CD4-positive, alpha-beta T cell (primary cell): ENCODE measurements around the gene LAGE3. TPM values are rescaled to one million over a fixed set of nuclear protein-coding genes. Genes with fewer than 3 reads are reported as not detected.

Experiments used
- ATAC-seq: fragments of 200-7000 bp; cut with Tn5 transposase; one replicate; pipeline ENCODE4 v1.10.0; 2022; ENCODE audit warnings: mild to moderate bottlenecking; ENCODE audit not compliant: poor library complexity
- CTCF ChIA-PET: fragments of 350-600 bp; sonication (Branson Sonifier 250); formaldehyde crosslinking; loops from one replicate; lab custom pipeline; 2021; ENCODE audit warnings: antibody characterized with exemption, inconsistent platforms; lab: Charles Lee
- POLR2A ChIA-PET: fragments of 350-600 bp; sonication (Branson Sonifier 250); formaldehyde crosslinking; loops from one replicate; lab custom pipeline; 2021; ENCODE audit warnings: antibody characterized with exemption, inconsistent platforms; lab: Charles Lee
- DNase-seq, 14 experiments: peaks; one replicate each; pipeline ENCODE4 v3.0.0-alpha.2; 2013 to 2020; ENCODE audit warnings: mixed read lengths in 2 of 14
- H3K27ac ChIP-seq, 2 donors: one replicate each; pipeline versions ENCODE4 v1.5.1 to v1.7.0; 2013; ENCODE audit warnings: low read length in 2 of 2, low read depth in 1 of 2, mild to moderate bottlenecking in 1 of 2
- H3K27me3 ChIP-seq, 2 experiments: 1 replicate in 1 of 2; 2 replicates in 1 of 2; pipeline versions ENCODE4 v1.6.1 to v1.7.0; 2013; ENCODE audit warnings: low read length in 2 of 2, control low read depth in 1 of 2, mild to moderate bottlenecking in 1 of 2, moderate library complexity in 1 of 2; ENCODE audit not compliant: insufficient read depth in 2 of 2, control insufficient read depth in 1 of 2
- H3K36me3 ChIP-seq: one replicate; pipeline ENCODE4 v1.6.1; 2013; ENCODE audit warnings: low read length, control low read depth; ENCODE audit not compliant: insufficient read depth
- H3K4me1 ChIP-seq: one replicate; pipeline ENCODE4 v1.6.1; 2013; ENCODE audit warnings: low read length, control low read depth; ENCODE audit not compliant: insufficient read depth
- H3K4me3 ChIP-seq: one replicate; pipeline ENCODE4 v1.5.1; 2013; ENCODE audit warnings: mild to moderate bottlenecking, low read length, moderate library complexity
- H3K9me3 ChIP-seq, 2 experiments: 1 replicate in 1 of 2; 2 replicates in 1 of 2; pipeline versions ENCODE4 v1.6.1 to v1.7.0; 2013; ENCODE audit warnings: low read length in 2 of 2, mild to moderate bottlenecking in 2 of 2, control low read depth in 1 of 2, moderate library complexity in 1 of 2; ENCODE audit not compliant: control insufficient read depth in 1 of 2, insufficient read depth in 1 of 2
- H3K27ac Mint-ChIP-seq: one replicate; pipeline ENCODE4 v1.8.0; 2020; ENCODE audit warnings: mixed read lengths
- H3K27me3 Mint-ChIP-seq: one replicate; pipeline ENCODE4 v1.8.0; 2021; ENCODE audit warnings: mixed read lengths
- H3K36me3 Mint-ChIP-seq: one replicate; pipeline ENCODE4 v1.8.0; 2021; ENCODE audit warnings: low read depth, mixed read lengths
- H3K4me1 Mint-ChIP-seq: one replicate; pipeline ENCODE4 v1.8.0; 2021; ENCODE audit warnings: low read depth, mixed read lengths
- H3K4me3 Mint-ChIP-seq: one replicate; pipeline ENCODE4 v1.8.0; 2020; ENCODE audit warnings: mild to moderate bottlenecking, mixed read lengths
- H3K9me3 Mint-ChIP-seq: one replicate; pipeline ENCODE4 v1.8.0; 2020; ENCODE audit warnings: mixed read lengths
- CTCF ChIP-seq: fragments of 200-600 bp; IDR thresholded peaks from one replicate; pipeline ENCODE4 v1.8.0; 2022; ENCODE audit warnings: antibody characterized with exemption, mild to moderate bottlenecking
- intact Hi-C, 2 experiments: fragments of 100-400 bp; cut with DNase I in 1 of 2; cut with micrococcal nuclease in 1 of 2; formaldehyde crosslinking; loops; one replicate each; pipeline versions ENCODE4 v1.15.1 to v1.9.0; 2023 to 2025; cut with DNase I, micrococcal nuclease
- total RNA-seq, 174 experiments: library from RNA in 2 of 174; stranded (reverse) in 2 of 174; gene quantifications; one replicate each; pipeline ENCODE4 v1.2.3 and lab custom pipeline; 2021 to 2026

The LAGE3 gene
- total RNA-seq, 2 experiments from 2014 or later: 5.7 to 6.6 TPM

- peak overlapping the region; percentile 72 for H3K27ac Mint-ChIP-seq
- no peak for TF ChIP-seq CTCF
- CTCF ChIA-PET: interaction anchor here (0.9 to 1.0 kb wide), 2 partner anchors 115 to 128 kb away, joined by 3 read pairs; partner anchors contain the start of gene RPL10
- POLR2A ChIA-PET: interaction anchor here (1.0 to 3.1 kb wide), 3 partner anchors 10 to 128 kb away, joined by 3 to 21 read pairs (median 3); partner anchors contain the start of genes FAM3A, RPL10 and UBL4A
- Histone ChIP-seq H3K4me1 (peaks cover 24% of the 10 kb centered on the region), H3K4me3 (no peak overlapping the region), H3K9me3 (no peaks in the 10 kb centered on the region), H3K36me3 (no peaks in the 10 kb centered on the region), H3K27ac (no peak overlapping the region), H3K27me3 (no peaks in the 10 kb centered on the region)
- no peaks in the 10 kb centered on the region for H3K36me3 Mint-ChIP-seq
- ATAC-seq: no peak
- H3K27me3 Mint-ChIP-seq: no peaks in the 10 kb centered on the region
- H3K9me3 Mint-ChIP-seq: no peaks in the 10 kb centered on the region
- intact Hi-C loops: no loop called here
- peak overlapping the region; percentile 4 for H3K4me3 Mint-ChIP-seq
- peaks cover 22% of the 10 kb centered on the region for H3K4me1 Mint-ChIP-seq
- no peak for DNase-seq
Observed at GRCh38 chrX:154525606-154526490, 46.8 kb upstream of the LAGE3 start.

GRCh38 chrX:154519389-154519788 lies 40.3 kb upstream of the LAGE3 start:
- Histone ChIP-seq H3K4me3 (no peak overlapping the region), H3K27me3 (no peaks in the 10 kb centered on the region), H3K27ac (no peak overlapping the region), H3K36me3 (no peaks in the 10 kb centered on the region), H3K9me3 (no peaks in the 10 kb centered on the region), H3K4me1 (peaks cover 19% of the 10 kb centered on the region)
- intact Hi-C loops: loop anchor here in 1 of 2 experiments (5.0 kb wide), 1 partner anchor 42 kb away; the partner anchor contains the start of gene LAGE3
- H3K27me3 Mint-ChIP-seq: no peaks in the 10 kb centered on the region
- DNase-seq: no peak
- no peak for ATAC-seq
- ChIA-PET POLR2A (no interaction called here), CTCF (interaction anchor here (0.9 kb wide), 1 partner anchor 8 kb away, joined by 6 read pairs; no protein-coding TSS in a partner anchor)
- H3K4me3 Mint-ChIP-seq: no peak overlapping the region
- H3K9me3 Mint-ChIP-seq: no peaks in the 10 kb centered on the region
- TF ChIP-seq CTCF: no peak
- H3K36me3 Mint-ChIP-seq: peaks cover 4% of the 10 kb centered on the region
- peaks cover 14% of the 10 kb centered on the region for H3K4me1 Mint-ChIP-seq
- no peak overlapping the region for H3K27ac Mint-ChIP-seq

- CTCF ChIA-PET: interaction anchor here (2.5 kb wide), 1 partner anchor 10 kb away, joined by 8 read pairs; no protein-coding TSS in a partner anchor
- DNase-seq: no peak
- H3K4me1 Mint-ChIP-seq: peaks cover 21% of the 10 kb centered on the region
- H3K27me3 Mint-ChIP-seq: no peaks in the 10 kb centered on the region
- Histone ChIP-seq H3K9me3 (no peaks in the 10 kb centered on the region), H3K4me3 (peak overlapping the region; percentile 62), H3K4me1 (peaks cover 35% of the 10 kb centered on the region), H3K27ac (no peak overlapping the region), H3K36me3 (no peaks in the 10 kb centered on the region), H3K27me3 (no peaks in the 10 kb centered on the region)
- POLR2A ChIA-PET: interaction anchor here (0.8 to 3.8 kb wide), 8 partner anchors 9 to 421 kb away, joined by 3 to 35 read pairs (median 4); partner anchors contain the start of genes FLNA, SLC10A3 and UBL4A
- no peak for TF ChIP-seq CTCF
- H3K27ac Mint-ChIP-seq: peak overlapping the region; percentile 91
- peaks cover 10% of the 10 kb centered on the region for H3K36me3 Mint-ChIP-seq
- no peak for ATAC-seq
- H3K4me3 Mint-ChIP-seq: peak overlapping the region; percentile 42
- intact Hi-C loops: loop anchor here in 1 of 2 experiments (2.0 to 5.0 kb wide), 3 partner anchors 16 to 40 kb away; partner anchors contain the start of gene LAGE3
- no peaks in the 10 kb centered on the region for H3K9me3 Mint-ChIP-seq
Observed at GRCh38 chrX:154517101-154517781, 38.2 kb upstream of the LAGE3 start.
